ENCODE measurements around the gene GPA33. TPM values are rescaled to one million over a fixed set of nuclear protein-coding genes. Genes with fewer than 3 reads are reported as not detected.

GPA33 gene
- total and polyA plus RNA-seq, 8 donors: 0.11 to 0.55 (median 0.27) TPM; not detected in 2

- DNase-seq: no peak
- no peaks in the 10 kb centered on the region for H3K4me1 ChIP-seq
- no peak overlapping the region for H3K4me3 ChIP-seq
- peaks cover 0 to 9% of the 10 kb centered on the region in 2 donors for H3K27me3 ChIP-seq
- intact Hi-C loops (cut with DNase I): no loop called here
- ATAC-seq: no peak
- H3K27ac ChIP-seq: no peak overlapping the region
- H3K36me3 ChIP-seq: no peaks in the 10 kb centered on the region
- H3K9me3 ChIP-seq: no peaks in the 10 kb centered on the region
- TF ChIP-seq CTCF (IDR thresholded peaks at IDR 0.05): no peak
Measured at GRCh38 chr1:167128261-167129227, 38.4 kb upstream of the GPA33 start.

GRCh38 chr1:167127661-167128060 is 37.5 kb upstream of the GPA33 start:
- intact Hi-C loops (cut with DNase I): no loop called here
- Histone ChIP-seq H3K36me3 (no peaks in the 10 kb centered on the region), H3K4me3 (no peak overlapping the region), H3K27me3 (peaks cover 0 to 9% of the 10 kb centered on the region in 2 donors), H3K27ac (no peak overlapping the region), H3K9me3 (no peaks in the 10 kb centered on the region), H3K4me1 (no peaks in the 10 kb centered on the region)
- TF ChIP-seq CTCF (IDR thresholded peaks at IDR 0.05): no peak
- ATAC-seq (no peak), DNase-seq (no peak)

- ATAC-seq (no peak), DNase-seq (no peak)
- no peak overlapping the region for H3K27ac ChIP-seq
- H3K27me3 ChIP-seq: peaks cover 0 to 9% of the 10 kb centered on the region in 2 donors
- intact Hi-C loops (cut with DNase I): no loop called here
- TF ChIP-seq CTCF (IDR thresholded peaks at IDR 0.05): no peak
- H3K4me1 ChIP-seq: no peaks in the 10 kb centered on the region
- no peaks in the 10 kb centered on the region for H3K9me3 ChIP-seq
- H3K4me3 ChIP-seq: no peak overlapping the region
- H3K36me3 ChIP-seq: no peaks in the 10 kb centered on the region
Measured at GRCh38 chr1:167127236-167127635, 37.1 kb upstream of the GPA33 start.

GRCh38 chr1:167126811-167127210 is 36.6 kb upstream of the GPA33 start:
- Histone ChIP-seq H3K9me3 (no peaks in the 10 kb centered on the region), H3K4me1 (peaks cover 0 to under 1% of the 10 kb centered on the region in 2 donors), H3K27ac (no peak overlapping the region), H3K36me3 (no peaks in the 10 kb centered on the region), H3K4me3 (no peak overlapping the region), H3K27me3 (peaks cover 0 to 9% of the 10 kb centered on the region in 2 donors)
- TF ChIP-seq CTCF (IDR thresholded peaks at IDR 0.05): no peak
- no peak for DNase-seq
- no peak for ATAC-seq
- intact Hi-C loops (cut with DNase I): no loop called here

GRCh38 chr1:167126317-167126716 is 36.1 kb upstream of the GPA33 start:
- H3K4me1 ChIP-seq: peaks cover under 1 to 6% of the 10 kb centered on the region in 2 donors
- H3K9me3 ChIP-seq: no peaks in the 10 kb centered on the region
- H3K4me3 ChIP-seq: no peak overlapping the region
- no peaks in the 10 kb centered on the region for H3K36me3 ChIP-seq
- TF ChIP-seq CTCF (IDR thresholded peaks at IDR 0.05): no peak
- H3K27me3 ChIP-seq: peaks cover 5 to 9% of the 10 kb centered on the region in 2 donors
- ATAC-seq (no peak), DNase-seq (peak in 1 of 4 donors; percentile 77)
- intact Hi-C loops (cut with DNase I): no loop called here
- no peak overlapping the region for H3K27ac ChIP-seq
